HCT116 (cell line): ENCODE results near the gene NUP43. TPM values are rescaled to one million over a fixed set of nuclear protein-coding genes. Genes with fewer than 3 reads are reported as not detected.

Source experiments
- ATAC-seq: fragments of 200-7000 bp; cut with Tn5 transposase; 2 replicates; pipeline ENCODE4 v1.9.1; 2020; ENCODE audit warnings: mild to moderate bottlenecking, moderate library complexity
- BruUV-seq: library from RNA; stranded (reverse); fragments of 400-500 nt; replicated peaks from 2 replicates; lab custom pipeline; 2021; lab: Mats Ljungman, UMichigan
- CTCF ChIA-PET: fragments of 300-600 bp; sonication (Branson Sonifier 250); formaldehyde crosslinking; loops from one replicate; lab custom pipeline; 2021; ENCODE audit warnings: antibody characterized with exemption; lab: Charles Lee
- POLR2A ChIA-PET: fragments of 300-600, 350-600 bp; sonication (Branson Sonifier 250); formaldehyde crosslinking; loops from one replicate; lab custom pipeline; 2021; ENCODE audit warnings: antibody characterized with exemption; lab: Charles Lee
- RAD21 ChIA-PET, 2 experiments: fragments of 300-600 bp; sonication (Branson Sonifier 250); formaldehyde crosslinking; loops; one replicate each; lab custom pipeline; 2023; ENCODE audit warnings: low total read pairs in 2 of 2; ENCODE audit not compliant: uncharacterized antibody in 2 of 2, unreplicated experiment in 2 of 2, low non-redundant PET in 1 of 2; lab: Charles Lee
- DNase-seq: peaks from one replicate; pipeline ENCODE4 v3.0.0-alpha.2; 2010; ENCODE audit warnings: low read depth, low spot score
- H2AFZ ChIP-seq: fragments of 200-600 bp; shearing (Covaris generic), sonication (generic); 2 replicates; pipeline ENCODE4 v1.6.1; 2017; ENCODE audit warnings: low read depth, mixed run types, mixed read lengths, antibody characterized with exemption, low read length; ENCODE audit not compliant: poor library complexity, severe bottlenecking
- H3K27ac ChIP-seq: 2 replicates; pipeline ENCODE4 v1.5.1; 2012; ENCODE audit warnings: low read depth, low read length
- H3K27me3 ChIP-seq: fragments of 200-600 bp; sonication (generic); 2 replicates; pipeline ENCODE4 v1.6.1; 2016; ENCODE audit warnings: mixed run types, low read length, mixed read lengths; ENCODE audit not compliant: insufficient read depth
- H3K36me3 ChIP-seq, 2 experiments: fragments of 200-500 bp in 1 of 2; fragments of 200-600 bp in 1 of 2; sonication (Bioruptor generic) in 1 of 2; sonication (generic) in 1 of 2; 2 replicates each; pipeline versions ENCODE4 v1.5.1 to v1.6.1; 2014 to 2016; ENCODE audit warnings: low read length in 2 of 2, inconsistent platforms in 1 of 2, mixed read lengths in 1 of 2, mixed run types in 1 of 2; ENCODE audit not compliant: insufficient read depth in 2 of 2, control insufficient read depth in 1 of 2
- H3K4me1 ChIP-seq, 2 experiments: fragments of 200-600 bp in 1 of 2; sonication (generic) in 1 of 2; 2 replicates each; pipeline versions ENCODE4 v1.5.1 to v1.6.1; 2012 to 2017; ENCODE audit warnings: low read length in 2 of 2, inconsistent platforms in 1 of 2, mild to moderate bottlenecking in 1 of 2, mixed read lengths in 1 of 2, mixed run types in 1 of 2, moderate library complexity in 1 of 2; ENCODE audit not compliant: insufficient read depth in 2 of 2, control insufficient read depth in 1 of 2
- H3K4me2 ChIP-seq: fragments of 200-600 bp; sonication (generic); 2 replicates; pipeline ENCODE4 v1.6.1; 2017; ENCODE audit warnings: mixed run types, low read length, mixed read lengths
- H3K4me3 ChIP-seq, 2 experiments: fragments of 200-600 bp in 1 of 2; sonication (generic) in 1 of 2; replicated peaks in 1 of 2; 2 replicates each; pipeline ENCODE4 v1.5.1; 2011 to 2016; ENCODE audit warnings: low read length in 2 of 2, control low read depth in 1 of 2, low read depth in 1 of 2, mild to moderate bottlenecking in 1 of 2, mixed read lengths in 1 of 2, mixed run types in 1 of 2
- H3K79me2 ChIP-seq: fragments of 200-600 bp; sonication (generic); 2 replicates; pipeline ENCODE4 v1.6.1; 2017; ENCODE audit warnings: mild to moderate bottlenecking, mixed run types, low read length, moderate library complexity, mixed read lengths; ENCODE audit not compliant: insufficient read depth
- H3K9ac ChIP-seq: fragments of 200-600 bp; sonication (generic); 2 replicates; pipeline ENCODE4 v1.6.1; 2016; ENCODE audit warnings: low read length, mixed read lengths
- H3K9me2 ChIP-seq: fragments of 200-600 bp; sonication (generic), shearing (Covaris generic); 2 replicates; pipeline ENCODE4 v1.6.1; 2017; ENCODE audit warnings: mixed run types, mild to moderate bottlenecking, moderate library complexity; ENCODE audit not compliant: insufficient read depth
- H3K9me3 ChIP-seq, 2 experiments: fragments of 200-500 bp in 1 of 2; fragments of 200-600 bp in 1 of 2; sonication (Bioruptor generic) in 1 of 2; sonication (generic) in 1 of 2; 2 replicates each; pipeline ENCODE4 v1.6.1; 2014 to 2017; ENCODE audit warnings: low read length in 2 of 2, mixed read lengths in 2 of 2, inconsistent platforms in 1 of 2, low read depth in 1 of 2, mild to moderate bottlenecking in 1 of 2, mixed run types in 1 of 2, moderate library complexity in 1 of 2; ENCODE audit not compliant: control insufficient read depth in 1 of 2, insufficient read depth in 1 of 2
- H4K20me1 ChIP-seq: fragments of 200-600 bp; sonication (generic), shearing (Covaris generic); 2 replicates; pipeline ENCODE4 v1.6.1; 2017; ENCODE audit warnings: mixed run types, mild to moderate bottlenecking, moderate library complexity; ENCODE audit not compliant: insufficient read depth
- ATF3 ChIP-seq: IDR thresholded peaks from 2 replicates; pipeline ENCODE4 v1.6.1; 2012
- CEBPB ChIP-seq: IDR thresholded peaks from 2 replicates; pipeline ENCODE4 v1.6.1; 2012; ENCODE audit warnings: low read depth
- ELF1 ChIP-seq: IDR thresholded peaks from 2 replicates; pipeline ENCODE4 v1.6.1; 2012; ENCODE audit warnings: low read depth, borderline replicate concordance
- RAD21 ChIP-seq: IDR thresholded peaks from 2 replicates; pipeline ENCODE4 v1.6.1; 2012; ENCODE audit warnings: low read depth, mild to moderate bottlenecking
- SIN3A ChIP-seq: IDR thresholded peaks from 2 replicates; pipeline ENCODE4 v1.6.1; 2012; ENCODE audit warnings: low read depth
- SP1 ChIP-seq: IDR thresholded peaks from 2 replicates; pipeline ENCODE4 v1.6.1; 2012; ENCODE audit warnings: low read depth
- SRF ChIP-seq: IDR thresholded peaks from 2 replicates; pipeline ENCODE4 v1.6.1; 2012; ENCODE audit warnings: low read depth
- YY1 ChIP-seq: IDR thresholded peaks from 2 replicates; pipeline ENCODE4 v1.6.1; 2011; ENCODE audit warnings: low read length, low read depth, moderate library complexity, mild to moderate bottlenecking; ENCODE audit not compliant: insufficient replicate concordance; ENCODE audit errors: extremely low read depth
- ZBTB33 ChIP-seq: IDR thresholded peaks from 2 replicates; pipeline ENCODE4 v1.6.1; 2011; ENCODE audit warnings: mild to moderate bottlenecking, low read length, moderate library complexity; ENCODE audit not compliant: insufficient replicate concordance; ENCODE audit errors: extremely low read depth
- ZFX ChIP-seq: fragments of 450-650 bp; IDR thresholded peaks from 2 replicates; pipeline ENCODE4 v1.6.1; 2017
- ZNF274 ChIP-seq: fragments of 200-500 bp; sonication (Bioruptor generic); IDR thresholded peaks from 2 replicates; pipeline ENCODE4 v1.6.1; 2014; ENCODE audit warnings: mild to moderate bottlenecking, low read depth, low read length, inconsistent platforms
- intact Hi-C: fragments of 100-400 bp; cut with micrococcal nuclease; formaldehyde crosslinking; loops from 2 replicates; pipeline ENCODE4 v1.10.0; 2022
- total RNA-seq: library from RNA; stranded (reverse); gene quantifications from one replicate; pipeline ENCODE4 v1.2.1, GENCODE V29; 2021; ENCODE audit not compliant: unreplicated experiment
- TF ChIP-seq, protein P1 (sequence below): IDR thresholded peaks from 2 replicates; pipeline ENCODE4 v1.6.1; 2012; ENCODE audit warnings: low read depth
- TF ChIP-seq, protein P2 (sequence below), 3 experiments: fragments of 200-600 bp in 1 of 3; sonication (generic) in 1 of 3; IDR thresholded peaks in 2 of 3; conservative IDR thresholded peaks in 1 of 3; 2 replicates each; pipeline ENCODE4 v1.5.1; 2012 to 2017; ENCODE audit warnings: low read depth in 2 of 3, low read length in 2 of 3, antibody characterized with exemption in 1 of 3, borderline replicate concordance in 1 of 3, control low read depth in 1 of 3, mild to moderate bottlenecking in 1 of 3, mixed read lengths in 1 of 3, mixed run types in 1 of 3, moderate library complexity in 1 of 3; ENCODE audit not compliant: insufficient read depth in 1 of 3

NUP43 gene
- total RNA-seq, 1 experiment from 2014 or later: 51.0 TPM

- H3K79me2 ChIP-seq: peaks cover 38% of the 10 kb centered on the region
- H3K9me2 ChIP-seq: no peaks in the 10 kb centered on the region
- no peak overlapping the region for H3K9ac ChIP-seq
- BruUV-seq: no TSS peak
- ATAC-seq (no peak), DNase-seq (no peak)
- no peak overlapping the region for H3K27ac ChIP-seq
- intact Hi-C loops: loop anchor here (5.0 kb wide), 1 partner anchor 152 kb away; the partner anchor contains the start of gene GINM1
- H3K9me3 ChIP-seq: no peaks in the 10 kb centered on the region
- TF ChIP-seq ZFX (no peak), ATF3 (no peak), SP1 (no peak), SIN3A (no peak), ELF1 (no peak), CEBPB (no peak), RAD21 (no peak), ZNF274 (no peak), ZBTB33 (no peak), SRF (no peak), YY1 (no peak)
- TF ChIP-seq, protein P1, sequence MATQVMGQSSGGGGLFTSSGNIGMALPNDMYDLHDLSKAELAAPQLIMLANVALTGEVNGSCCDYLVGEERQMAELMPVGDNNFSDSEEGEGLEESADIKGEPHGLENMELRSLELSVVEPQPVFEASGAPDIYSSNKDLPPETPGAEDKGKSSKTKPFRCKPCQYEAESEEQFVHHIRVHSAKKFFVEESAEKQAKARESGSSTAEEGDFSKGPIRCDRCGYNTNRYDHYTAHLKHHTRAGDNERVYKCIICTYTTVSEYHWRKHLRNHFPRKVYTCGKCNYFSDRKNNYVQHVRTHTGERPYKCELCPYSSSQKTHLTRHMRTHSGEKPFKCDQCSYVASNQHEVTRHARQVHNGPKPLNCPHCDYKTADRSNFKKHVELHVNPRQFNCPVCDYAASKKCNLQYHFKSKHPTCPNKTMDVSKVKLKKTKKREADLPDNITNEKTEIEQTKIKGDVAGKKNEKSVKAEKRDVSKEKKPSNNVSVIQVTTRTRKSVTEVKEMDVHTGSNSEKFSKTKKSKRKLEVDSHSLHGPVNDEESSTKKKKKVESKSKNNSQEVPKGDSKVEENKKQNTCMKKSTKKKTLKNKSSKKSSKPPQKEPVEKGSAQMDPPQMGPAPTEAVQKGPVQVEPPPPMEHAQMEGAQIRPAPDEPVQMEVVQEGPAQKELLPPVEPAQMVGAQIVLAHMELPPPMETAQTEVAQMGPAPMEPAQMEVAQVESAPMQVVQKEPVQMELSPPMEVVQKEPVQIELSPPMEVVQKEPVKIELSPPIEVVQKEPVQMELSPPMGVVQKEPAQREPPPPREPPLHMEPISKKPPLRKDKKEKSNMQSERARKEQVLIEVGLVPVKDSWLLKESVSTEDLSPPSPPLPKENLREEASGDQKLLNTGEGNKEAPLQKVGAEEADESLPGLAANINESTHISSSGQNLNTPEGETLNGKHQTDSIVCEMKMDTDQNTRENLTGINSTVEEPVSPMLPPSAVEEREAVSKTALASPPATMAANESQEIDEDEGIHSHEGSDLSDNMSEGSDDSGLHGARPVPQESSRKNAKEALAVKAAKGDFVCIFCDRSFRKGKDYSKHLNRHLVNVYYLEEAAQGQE: no peak
- TF ChIP-seq, protein P2, sequence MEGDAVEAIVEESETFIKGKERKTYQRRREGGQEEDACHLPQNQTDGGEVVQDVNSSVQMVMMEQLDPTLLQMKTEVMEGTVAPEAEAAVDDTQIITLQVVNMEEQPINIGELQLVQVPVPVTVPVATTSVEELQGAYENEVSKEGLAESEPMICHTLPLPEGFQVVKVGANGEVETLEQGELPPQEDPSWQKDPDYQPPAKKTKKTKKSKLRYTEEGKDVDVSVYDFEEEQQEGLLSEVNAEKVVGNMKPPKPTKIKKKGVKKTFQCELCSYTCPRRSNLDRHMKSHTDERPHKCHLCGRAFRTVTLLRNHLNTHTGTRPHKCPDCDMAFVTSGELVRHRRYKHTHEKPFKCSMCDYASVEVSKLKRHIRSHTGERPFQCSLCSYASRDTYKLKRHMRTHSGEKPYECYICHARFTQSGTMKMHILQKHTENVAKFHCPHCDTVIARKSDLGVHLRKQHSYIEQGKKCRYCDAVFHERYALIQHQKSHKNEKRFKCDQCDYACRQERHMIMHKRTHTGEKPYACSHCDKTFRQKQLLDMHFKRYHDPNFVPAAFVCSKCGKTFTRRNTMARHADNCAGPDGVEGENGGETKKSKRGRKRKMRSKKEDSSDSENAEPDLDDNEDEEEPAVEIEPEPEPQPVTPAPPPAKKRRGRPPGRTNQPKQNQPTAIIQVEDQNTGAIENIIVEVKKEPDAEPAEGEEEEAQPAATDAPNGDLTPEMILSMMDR (IDR thresholded peaks at IDR 0.05 in 2 of 3, conservative IDR thresholded peaks at IDR 0.05 in 1 of 3; ENCODE audit: borderline replicate concordance in 1 of 3, insufficient read depth in 1 of 3, low read depth in 2 of 3, low read length in 2 of 3): no peak
- TF ChIP-seq, all 23 proteins: peak for 0
- Histone ChIP-seq H3K4me3 (no peak overlapping the region), H3K27me3 (no peaks in the 10 kb centered on the region), H3K36me3 (0 out of 4 replicates have a peak, but pooled peaks cover 0 to 7% of the 10 kb centered on the region in 2 experiments), H2AFZ (no peak overlapping the region), H4K20me1 (peaks cover 5% of the 10 kb centered on the region; the same call in 1 of the 2 replicates), H3K4me1 (peaks cover 4 to 19% of the 10 kb centered on the region in 2 experiments; a peak in 3 of 4 replicates), H3K4me2 (no peak overlapping the region)
- ChIA-PET CTCF (no interaction called here), RAD21 (no interaction called here), POLR2A (no interaction called here)
These were observed 26.8 kb downstream of the NUP43 start for GRCh38 chr6:149719531-149719930.
